Stimulated activated CD4-positive, alpha-beta T cell treated with anti-CD3 and anti-CD28 coated beads, TNF-alpha, amount 100 ng/mL, for 24 hours (primary cell): ENCODE measurements around the gene HPSE2.
"Not testable (repeated sequence)": the region's sequence is repeated elsewhere in the genome, so short reads cannot be mapped to it uniquely, and the experiment has no call there.

Source experiments
- DNase-seq, 3 experiments: peaks; one replicate each; pipeline ENCODE4 v3.0.0-alpha.2; 2020; ENCODE audit warnings: low read depth in 3 of 3

Gene HPSE2

DNA sequence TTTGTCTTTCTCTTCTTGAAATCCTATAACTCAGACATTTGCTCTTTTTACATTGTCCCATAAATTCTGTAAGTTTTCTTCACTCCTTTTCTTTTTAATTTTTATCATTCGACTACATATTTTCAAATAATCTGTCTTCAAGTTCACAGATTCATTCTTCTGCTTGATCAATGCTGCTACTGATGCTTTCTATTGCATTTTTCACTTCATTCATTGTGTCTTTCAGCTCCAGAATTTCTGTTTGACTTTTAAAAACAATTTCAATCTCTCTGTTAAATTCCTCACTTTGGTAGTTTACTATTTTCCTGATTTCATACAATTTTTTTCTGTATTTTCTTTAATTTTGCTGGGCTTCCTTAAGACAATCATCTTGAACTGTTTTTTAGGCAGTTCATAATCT, 230.4 kb downstream of the HPSE2 start:
- no peak for DNase-seq

DNA sequence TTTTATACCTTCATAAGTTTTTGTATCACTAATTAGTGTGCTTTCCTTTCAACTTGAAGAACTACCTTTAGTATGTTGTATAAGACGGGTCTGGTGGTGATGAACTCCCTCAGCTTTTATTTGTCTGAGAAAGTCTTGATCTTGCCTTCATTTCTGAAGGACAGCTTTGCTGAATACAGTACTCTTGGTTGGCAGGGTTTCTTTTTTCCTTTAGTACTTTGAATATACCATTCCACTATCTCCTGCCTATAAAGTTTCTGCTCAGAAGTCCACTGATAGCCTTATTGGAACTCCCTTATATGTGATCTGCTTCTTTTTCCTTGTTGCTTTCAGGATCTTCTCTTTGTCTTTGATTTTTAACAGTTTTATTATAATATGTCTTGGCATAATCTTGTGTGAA, 230.9 kb downstream of the HPSE2 start:
- DNase-seq, result no peak

DNA sequence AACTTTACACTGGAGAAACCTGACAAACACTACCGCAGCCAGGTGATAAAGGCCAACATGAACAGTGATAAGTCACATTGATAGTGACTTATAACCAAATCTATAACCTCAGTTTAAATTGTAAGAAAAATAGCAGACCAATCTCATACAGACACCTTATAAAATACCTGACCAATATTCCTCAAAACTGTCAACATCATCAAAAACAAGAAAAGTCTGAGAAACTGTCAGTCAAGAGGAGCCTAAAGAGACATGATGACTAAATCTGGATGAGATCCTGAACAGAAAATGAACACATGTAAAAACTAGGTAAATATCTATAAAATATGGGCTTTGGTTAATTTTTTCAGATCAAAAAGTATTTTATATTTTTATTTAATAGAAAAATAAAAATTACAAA, 233.3 kb downstream of the HPSE2 start:
- no peak for DNase-seq

DNA sequence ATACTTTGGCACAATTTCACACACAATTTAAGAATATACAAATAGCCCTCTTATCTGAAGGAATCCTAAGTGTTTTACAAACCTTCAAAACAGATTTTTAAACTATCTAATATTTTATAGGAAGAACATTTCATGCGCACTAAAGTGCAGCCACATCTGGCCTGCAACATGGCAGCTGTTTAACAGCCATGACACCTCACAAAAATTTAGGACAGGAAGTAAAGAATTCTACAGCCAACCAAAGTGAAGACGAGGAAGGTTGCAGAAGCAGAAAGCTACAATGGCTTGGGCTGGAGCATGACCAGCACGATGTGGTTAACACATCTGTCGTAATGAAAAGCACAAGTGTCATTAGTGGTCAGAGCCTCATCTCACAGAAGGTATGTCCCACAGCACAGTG, 238.1 kb downstream of the HPSE2 start:
- DNase-seq, result no peak

DNA sequence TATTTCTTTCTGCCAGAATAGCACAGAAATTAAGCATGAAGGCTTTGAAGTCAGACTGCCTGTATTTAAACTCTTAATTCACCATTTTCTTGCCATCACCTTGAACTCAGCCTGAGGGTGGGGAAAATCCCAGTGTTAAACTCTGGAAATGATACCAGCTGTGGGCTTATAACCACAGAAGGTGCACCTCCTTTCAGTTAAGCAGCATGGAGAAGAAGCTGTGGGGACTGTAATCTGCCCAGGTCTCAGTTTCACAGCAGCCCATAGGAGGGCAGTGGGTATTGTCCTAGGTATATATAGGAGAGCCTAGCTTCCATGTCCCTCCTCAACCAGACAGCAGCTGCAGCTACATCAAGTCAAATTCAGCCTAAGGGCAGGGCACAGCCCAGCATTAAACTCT, 241.6 kb downstream of the HPSE2 start:
- DNase-seq, result no peak

DNA sequence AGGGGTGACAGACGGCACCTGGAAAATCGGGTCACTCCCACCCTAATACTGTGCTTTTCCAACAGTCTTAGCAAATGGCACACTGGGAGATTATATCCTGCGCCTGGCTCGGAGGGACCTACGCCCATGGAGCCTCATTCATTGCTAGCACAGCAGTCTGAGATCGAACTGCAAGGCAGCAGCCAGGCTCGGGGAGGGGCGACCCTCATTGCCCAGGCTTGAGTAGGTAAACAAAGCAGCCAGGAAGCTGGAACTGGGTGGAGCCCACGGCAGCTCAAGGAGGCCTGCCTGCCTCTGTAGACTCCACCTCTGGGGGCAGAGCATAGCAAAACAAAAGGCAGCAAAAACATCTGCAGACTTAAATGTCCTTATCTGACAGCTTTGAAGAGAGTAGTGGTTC, 251.9 kb downstream of the HPSE2 start:
- DNase-seq, result not testable (repeated sequence)

DNA sequence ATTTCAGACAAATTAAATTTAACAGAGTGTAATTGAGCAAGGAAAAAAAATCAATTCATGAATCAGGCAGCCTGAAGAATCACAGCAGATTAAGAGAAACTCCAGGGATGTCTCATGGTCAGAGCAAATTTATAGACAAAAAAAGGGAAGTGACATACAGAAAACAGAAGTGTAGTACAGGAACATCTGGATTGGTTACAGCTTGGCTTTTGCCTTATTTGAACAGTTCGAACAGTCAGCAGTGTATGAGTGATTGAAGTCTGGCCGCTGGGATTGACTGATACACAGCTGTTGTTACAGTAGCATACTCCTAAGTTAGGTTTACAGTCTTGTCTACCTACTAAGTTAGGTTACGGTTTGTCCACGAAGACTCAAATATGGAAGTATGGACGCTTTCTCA, 255.3 kb downstream of the HPSE2 start:
- DNase-seq, result no peak

DNA sequence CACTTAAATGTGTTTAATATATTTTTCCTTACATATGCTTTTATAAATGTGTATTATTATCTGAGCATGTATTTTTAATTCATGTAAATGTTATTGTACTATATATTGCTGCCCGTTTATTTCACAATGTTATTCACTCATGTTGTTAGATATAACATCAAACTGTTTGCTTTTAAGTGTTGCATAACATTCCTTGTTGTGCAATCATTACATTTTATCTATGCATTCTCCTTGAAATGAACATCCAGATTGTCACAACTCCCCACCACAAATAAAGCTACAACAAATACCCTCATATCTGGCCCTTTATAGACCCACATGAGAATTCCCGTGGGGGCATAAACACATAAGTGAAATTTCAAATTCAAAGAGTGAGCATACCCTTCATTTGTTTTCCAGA, 264.2 kb downstream of the HPSE2 start:
- DNase-seq, result no peak

DNA sequence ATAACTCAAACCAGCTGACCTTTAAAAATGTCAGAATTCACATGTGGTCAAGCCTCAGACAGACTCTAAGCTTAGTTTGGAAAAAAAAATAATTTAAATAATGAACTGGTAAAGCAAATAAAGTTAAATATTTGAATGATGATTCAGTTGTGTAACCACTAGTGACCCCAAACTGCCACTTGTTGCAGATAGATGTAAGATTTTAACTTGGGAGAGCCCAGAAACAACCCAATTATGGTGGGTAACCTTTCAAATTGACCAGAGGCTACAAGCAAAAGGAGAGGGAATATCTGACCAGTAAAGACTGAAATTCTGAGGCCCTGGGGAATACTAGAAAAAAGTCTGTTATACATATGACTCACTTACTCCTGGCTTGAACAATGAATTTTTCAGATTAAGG, 268.1 kb downstream of the HPSE2 start:
- no peak for DNase-seq

DNA sequence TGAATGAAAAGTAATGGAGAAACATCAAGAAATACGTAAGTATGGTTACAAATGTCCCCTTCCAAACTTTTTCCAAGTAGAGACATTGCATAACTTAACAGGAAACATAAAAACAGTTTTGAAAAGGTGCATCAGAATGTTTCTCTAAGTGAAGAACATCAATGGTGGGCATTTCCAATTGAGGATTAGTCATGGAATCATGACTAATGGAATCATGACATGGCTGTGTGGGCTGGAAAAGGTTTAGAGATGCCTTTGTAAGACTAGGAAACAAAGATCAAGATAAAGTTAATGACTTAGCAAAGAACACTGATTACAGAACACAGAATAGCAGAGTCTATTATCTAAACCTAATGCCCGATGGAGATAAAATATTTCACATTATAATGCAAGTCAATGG, 272.0 kb downstream of the HPSE2 start:
- no peak for DNase-seq

DNA sequence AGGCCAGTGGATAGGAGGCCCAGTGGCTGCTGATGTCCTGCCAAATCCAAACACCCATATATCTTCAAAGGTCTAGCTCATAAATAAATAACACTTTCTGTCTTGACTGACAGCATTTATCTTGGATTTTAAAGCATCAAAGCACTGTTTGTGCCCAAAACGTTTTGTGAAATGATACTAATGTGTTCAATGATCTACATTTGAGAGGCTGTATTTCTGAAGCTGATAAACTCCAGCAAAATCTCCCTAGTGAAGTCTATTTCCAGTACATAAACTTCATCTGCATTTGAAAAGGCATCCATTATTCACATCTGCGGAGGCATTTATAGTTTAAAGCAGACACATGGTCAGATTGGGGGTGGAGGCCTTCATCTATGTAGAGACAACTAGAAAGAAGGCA, 276.3 kb downstream of the HPSE2 start:
- no peak for DNase-seq

DNA sequence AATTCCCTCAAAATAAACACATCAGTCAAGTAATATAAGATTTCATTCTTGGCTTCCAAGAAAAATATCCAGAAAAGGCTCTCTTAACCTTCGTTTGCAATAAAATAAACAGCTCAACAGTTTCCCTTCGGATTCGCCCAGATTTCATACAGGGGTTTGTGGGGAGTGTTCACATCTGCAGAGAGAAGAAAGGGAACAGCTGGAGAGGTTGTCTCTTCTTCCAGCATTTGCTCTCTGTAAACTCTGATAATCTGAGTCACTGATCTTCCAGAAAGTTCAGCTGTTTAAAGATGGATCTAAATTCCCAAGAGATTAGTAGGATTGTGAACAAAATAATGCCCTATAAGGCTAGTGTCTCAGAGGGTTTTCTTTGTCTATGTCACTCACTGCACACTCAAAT, 277.9 kb downstream of the HPSE2 start:
- DNase-seq, result no peak

DNA sequence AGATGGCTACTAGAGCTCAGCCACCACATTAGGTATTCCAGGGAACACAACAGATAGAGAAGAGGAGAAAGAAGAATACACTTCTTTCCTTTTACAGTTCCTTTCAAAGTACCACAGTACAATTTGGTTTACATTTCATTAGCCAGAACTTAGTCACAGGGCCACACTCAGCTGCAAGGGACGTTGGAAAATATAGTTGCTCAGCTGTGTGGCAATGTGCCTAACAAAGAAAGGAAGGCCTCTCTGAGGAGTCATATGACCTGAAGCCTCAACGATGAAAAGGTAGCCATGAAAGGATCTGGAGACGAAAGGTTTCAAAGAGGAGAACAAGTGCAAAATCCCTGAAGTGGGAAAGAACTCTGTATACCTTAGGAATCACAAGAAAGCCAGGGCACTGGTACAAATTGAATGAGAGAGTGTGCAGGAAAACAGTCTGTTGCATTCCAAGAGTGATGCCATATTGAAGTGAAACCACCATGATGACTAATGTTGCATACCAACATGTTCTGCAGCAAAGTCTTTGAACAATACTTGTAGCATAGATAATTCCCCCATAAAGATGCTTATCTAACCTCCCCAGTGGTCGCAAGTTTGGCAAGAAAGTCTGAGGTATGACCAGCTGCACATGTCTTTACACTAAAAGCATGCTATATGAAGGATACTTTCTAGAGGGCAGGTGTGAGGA, 278.9 kb downstream of the HPSE2 start:
- no peak for DNase-seq

DNA sequence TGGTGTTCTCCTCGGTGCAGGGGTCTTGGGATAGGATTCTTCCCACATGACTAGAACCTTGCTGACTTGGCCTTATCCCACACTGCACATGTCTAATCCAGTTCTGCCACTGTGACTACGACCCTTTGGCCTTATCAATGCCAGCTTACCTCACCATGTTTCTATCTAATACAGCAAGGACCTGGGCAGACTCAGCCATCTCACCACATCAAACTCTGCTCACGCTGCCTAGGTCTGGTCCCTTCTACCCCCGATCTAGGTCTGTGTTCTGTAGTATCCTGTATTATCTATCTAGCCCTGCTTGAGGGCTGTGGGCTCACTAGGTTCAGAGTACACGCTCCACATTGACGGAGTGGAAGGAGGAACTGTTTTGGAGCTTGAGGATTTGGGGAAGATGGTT, 282.4 kb downstream of the HPSE2 start:
- DNase-seq, result no peak

DNA sequence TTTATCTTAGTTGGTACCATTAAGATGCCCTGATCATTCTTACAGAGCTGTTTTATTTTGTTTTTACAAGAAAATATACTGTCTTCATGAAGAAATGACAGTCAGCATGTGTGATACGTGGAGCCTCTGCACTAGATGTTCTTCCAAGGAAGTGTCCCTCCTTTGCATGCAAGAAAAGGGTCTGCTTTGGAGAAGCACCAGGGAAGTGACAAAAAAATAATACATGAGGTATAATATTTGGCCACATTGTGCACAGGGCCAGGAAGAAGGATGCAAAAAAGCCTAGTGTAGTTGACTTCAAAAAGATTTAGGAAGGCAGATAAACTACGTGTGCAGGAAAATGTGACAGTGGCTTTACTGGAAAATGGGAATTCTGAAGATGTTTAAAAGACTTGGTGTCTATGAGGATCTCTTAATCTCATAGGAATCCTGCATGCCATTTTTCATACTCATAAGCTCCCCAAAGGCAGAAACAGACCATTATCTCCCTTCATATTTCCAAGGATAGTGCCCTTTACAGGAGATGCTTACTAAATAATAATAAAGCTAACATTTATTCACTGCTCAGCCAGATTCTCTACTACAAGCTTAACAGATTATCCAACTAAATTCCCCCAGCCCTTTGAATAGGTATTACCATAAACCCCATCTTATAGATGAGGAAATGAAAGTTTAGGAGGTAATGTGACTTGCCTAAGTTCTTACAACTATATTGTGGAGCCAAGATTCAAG, 284.2 kb downstream of the HPSE2 start:
- DNase-seq, result no peak

DNA sequence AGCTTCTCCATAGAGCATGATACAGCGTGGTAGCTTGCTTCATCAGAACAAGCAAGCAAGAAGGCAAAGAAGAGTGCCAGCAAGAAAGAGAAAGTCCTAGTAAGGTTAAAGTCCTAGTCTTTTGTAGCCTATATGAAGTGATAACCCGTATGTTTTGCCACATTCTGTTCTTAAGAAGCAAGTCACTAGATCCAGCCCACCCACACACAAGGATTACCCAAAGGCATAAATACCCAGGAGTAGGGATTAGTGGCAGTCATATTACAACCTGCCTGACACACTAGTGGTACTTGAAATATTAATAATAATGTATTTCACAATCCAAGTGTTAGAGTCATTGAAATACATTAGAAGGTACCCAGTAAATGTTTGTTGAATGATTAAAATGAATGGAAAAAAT, 285.5 kb downstream of the HPSE2 start:
- DNase-seq, result no peak

DNA sequence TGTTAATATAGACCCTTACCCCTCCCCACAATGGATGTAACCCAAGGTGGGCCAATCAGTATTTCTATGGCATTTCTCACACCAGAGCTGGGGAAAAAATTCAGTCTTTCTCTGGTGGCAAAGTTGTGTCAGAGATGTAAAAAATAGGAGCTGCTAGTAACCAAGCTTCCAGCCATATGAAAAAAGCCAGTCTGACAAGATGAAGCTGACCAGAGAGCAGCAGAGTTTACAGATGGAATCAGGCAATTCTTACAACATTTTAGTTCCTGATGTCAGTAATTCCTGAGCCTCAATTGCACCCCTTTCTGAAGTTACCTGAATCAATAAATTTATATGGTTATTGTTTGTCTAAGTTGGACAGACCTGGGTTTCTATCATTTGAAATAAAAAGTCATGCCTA, 286.3 kb downstream of the HPSE2 start:
- no peak for DNase-seq

DNA sequence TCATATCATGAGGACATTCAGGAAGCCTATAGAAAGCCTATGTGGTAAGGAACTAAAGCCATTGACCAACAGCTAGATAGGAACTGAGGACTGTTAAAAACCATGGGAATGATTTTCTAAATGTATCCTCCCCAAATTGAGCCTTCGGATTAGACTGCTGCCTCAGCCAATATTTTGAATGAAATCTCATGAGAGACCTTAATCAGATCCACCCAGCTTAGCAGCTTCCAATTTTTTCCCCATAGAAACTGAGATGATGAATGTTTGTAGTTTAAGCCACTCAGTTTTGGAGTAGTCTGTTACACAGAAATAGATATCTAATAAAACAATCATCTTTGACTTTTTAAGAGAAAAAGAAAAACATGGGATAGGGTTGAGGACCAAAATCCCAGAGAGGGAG, 292.0 kb downstream of the HPSE2 start:
- no peak for DNase-seq

DNA sequence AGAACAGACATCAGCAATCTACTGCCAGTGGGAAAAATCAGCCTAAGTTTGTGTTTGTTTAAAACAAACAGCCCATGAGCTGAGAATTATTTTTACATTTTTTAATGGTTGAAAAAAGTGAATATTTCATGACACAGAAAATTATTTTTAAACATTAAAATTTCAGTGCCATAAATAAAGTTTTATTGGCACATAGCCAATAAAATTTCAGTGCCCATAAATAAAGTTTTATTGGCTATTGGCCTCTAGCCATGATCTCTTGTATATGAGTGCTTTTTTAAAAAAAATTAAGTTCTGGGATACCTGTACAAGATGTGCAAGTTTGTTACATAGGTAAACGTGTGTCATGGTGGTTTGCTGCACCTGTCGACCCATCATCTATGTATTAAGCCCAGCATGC, 305.9 kb downstream of the HPSE2 start:
- no peak for DNase-seq

DNA sequence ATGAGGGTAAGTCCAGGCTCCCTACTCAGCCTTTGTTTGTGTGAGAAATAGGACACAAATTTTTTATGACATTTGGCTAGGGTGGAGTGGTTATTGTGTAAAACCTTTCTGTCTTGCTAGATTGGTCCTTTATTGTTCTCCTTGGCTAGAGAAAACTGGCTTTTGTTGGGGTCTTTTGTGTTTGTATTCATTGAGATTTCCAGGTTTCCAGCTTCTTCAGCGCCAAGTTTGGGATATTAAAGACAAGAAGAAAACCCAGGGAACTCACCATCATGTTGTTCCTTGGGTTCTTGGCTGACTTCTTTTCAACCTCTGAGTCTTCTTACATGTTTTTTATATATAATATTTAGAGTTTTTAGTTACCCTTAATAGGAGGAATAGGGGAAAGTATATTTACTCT, 310.0 kb downstream of the HPSE2 start:
- DNase-seq, result no peak

DNA sequence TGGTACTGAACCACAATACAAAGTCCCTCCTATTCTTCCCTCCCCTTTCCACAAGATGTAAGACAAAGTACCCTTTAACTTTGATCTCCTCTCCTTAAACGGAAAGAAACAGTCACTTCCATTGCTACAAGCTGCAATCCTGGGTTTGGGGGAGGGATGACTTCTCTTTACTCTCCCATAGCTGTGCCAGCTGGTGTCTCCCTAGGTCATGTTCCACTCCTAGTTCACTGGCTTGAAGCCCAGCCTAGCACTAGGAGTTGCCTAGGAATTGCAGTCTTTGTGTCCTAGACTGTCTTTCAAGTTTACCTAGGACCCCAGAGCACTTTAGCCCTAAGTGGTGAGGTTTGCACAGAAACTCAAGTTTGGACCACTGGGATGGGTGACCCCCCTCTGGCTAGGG, 311.1 kb downstream of the HPSE2 start:
- no peak for DNase-seq

DNA sequence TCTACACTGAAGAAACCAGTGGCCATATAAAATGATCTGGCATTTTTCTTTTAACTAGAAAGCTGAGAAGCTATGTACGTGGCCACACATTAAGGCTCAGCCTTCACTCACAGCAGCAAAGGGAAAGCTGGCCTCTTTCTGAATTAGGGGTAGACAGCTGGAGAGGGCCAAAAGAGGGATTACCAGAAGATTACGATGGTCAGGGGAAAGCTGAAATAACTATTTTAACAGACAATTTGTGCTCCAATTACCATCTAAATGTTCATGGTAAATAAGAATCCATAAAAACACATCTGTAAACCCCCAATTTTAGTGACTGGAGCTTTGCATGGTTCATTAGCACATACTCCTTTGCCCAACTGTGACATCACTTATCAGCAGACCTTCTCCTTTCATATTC, 314.3 kb downstream of the HPSE2 start:
- no peak for DNase-seq

DNA sequence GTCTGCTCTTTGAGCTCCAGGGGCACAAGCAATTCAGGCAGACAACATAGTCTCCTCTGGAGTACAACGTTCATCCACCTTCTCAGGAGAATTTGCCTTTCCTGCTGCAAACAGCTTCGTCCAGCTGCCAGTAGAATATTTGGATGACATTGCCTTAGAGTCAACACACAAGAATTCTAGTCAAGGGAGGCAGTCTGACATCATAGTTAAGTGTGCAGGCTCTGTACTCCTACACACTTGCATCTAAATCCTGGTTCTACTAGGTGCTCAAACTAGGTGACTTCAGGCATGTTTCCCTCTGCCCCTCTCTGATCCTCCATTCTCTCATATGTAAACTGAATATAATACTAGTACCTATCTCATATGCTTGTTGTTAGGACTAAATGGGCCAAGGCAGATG, 314.8 kb downstream of the HPSE2 start:
- DNase-seq, result no peak

DNA sequence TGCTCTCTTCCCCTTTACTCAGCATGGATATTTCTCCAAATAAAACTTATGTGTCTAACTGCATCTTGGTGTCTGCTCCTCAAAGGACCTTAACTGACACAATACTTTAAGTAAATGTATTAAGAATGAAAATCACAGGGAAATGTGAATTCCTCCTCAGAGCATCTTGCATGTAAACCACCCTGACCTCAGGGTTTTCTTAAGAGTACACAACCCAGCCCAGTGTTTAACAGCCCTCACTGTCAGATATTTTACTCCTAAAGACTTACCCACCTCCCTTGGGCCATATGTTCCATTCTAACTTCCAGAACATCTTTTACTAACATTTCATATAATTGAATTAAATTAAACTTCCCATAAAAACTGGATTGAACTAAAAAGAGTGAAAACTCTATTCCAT, 315.3 kb downstream of the HPSE2 start:
- no peak for DNase-seq
